Measurements from ENCODE around the gene CNOT3. TPM values are rescaled to one million over a fixed set of nuclear protein-coding genes. Genes with fewer than 3 reads are reported as not detected.

CNOT3 gene
- total RNA-seq, 1 donor from 2014 or later: 69.1 TPM

DNA sequence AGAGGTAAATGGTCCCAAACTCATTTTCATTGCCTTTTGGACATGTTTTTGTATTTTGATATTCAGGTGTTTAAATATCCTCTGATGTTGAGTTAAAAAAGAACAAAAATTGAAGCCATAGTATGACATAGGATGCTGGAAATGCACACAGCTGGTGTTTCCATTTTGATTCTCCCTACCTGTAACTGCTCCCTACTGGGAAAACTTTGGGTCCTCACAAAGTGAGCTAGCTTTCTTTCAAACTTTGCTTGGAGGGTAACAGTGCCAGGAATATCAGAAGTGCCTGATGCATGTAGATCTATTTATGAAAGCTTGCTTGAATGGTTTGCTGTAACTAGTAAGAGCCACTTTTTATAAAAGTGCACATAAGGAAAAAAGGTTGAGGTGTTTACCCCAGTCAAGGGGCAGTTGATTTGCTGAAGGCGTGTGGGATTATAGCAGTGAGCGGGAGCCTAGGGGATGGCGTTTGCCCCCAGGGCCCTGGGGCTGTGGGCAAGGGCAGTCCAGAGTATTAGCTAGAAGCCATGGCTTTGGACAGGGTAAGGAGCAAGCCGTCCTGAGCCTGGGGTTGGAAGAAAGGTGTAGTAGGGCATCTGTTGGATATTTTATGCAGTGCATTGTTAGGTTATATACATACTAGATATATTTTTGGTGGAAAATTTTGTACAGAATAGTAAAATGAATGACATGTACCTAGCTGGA, 67.4 kb downstream of the CNOT3 start:
- Histone ChIP-seq H3K4me3 (no peak overlapping the region), H3K9me3 (no peaks in the 10 kb centered on the region), H3K27ac (no peak overlapping the region), H3K4me1 (peaks cover 14 to 31% of the 10 kb centered on the region in 2 donors), H3K27me3 (no peaks in the 10 kb centered on the region), H3K36me3 (peaks cover 51 to 61% of the 10 kb centered on the region in 2 donors)
- no peak for DNase-seq (ENCODE audit: low spot score in 2 of 2)
- TF ChIP-seq, protein P1, sequence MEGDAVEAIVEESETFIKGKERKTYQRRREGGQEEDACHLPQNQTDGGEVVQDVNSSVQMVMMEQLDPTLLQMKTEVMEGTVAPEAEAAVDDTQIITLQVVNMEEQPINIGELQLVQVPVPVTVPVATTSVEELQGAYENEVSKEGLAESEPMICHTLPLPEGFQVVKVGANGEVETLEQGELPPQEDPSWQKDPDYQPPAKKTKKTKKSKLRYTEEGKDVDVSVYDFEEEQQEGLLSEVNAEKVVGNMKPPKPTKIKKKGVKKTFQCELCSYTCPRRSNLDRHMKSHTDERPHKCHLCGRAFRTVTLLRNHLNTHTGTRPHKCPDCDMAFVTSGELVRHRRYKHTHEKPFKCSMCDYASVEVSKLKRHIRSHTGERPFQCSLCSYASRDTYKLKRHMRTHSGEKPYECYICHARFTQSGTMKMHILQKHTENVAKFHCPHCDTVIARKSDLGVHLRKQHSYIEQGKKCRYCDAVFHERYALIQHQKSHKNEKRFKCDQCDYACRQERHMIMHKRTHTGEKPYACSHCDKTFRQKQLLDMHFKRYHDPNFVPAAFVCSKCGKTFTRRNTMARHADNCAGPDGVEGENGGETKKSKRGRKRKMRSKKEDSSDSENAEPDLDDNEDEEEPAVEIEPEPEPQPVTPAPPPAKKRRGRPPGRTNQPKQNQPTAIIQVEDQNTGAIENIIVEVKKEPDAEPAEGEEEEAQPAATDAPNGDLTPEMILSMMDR (IDR thresholded peaks at IDR 0.05): no peak
- intact Hi-C loops (cut with DNase I): loop anchor here (2.0 to 5.0 kb wide), 3 partner anchors 26 to 912 kb away; partner anchors contain the start of gene PPP1R12C

Other genes with a start within 250 kb of the CNOT3 start
- gene CACNG7, start 228.5 kb upstream of the CNOT3 start, total RNA-seq: not detected
- gene CACNG8, start 174.8 kb upstream of the CNOT3 start, total RNA-seq: 0.32 TPM
- gene CACNG6, start 146.1 kb upstream of the CNOT3 start, total RNA-seq: not detected
- not detected for gene VSTM1, start 73.9 kb upstream of the CNOT3 start, total RNA-seq
- not detected for gene TARM1, start 56.4 kb upstream of the CNOT3 start, total RNA-seq
- gene OSCAR, start 37.0 kb upstream of the CNOT3 start, total RNA-seq: 13.6 TPM
- gene NDUFA3, start 34.9 kb upstream of the CNOT3 start, total RNA-seq: 12.5 TPM
- gene TFPT, start 22.1 kb upstream of the CNOT3 start, total RNA-seq: 10.6 TPM
- gene PRPF31, start 22.0 kb upstream of the CNOT3 start, total RNA-seq: 84.1 TPM
- 2.7 TPM for gene LENG1, start 22.0 kb downstream of the CNOT3 start, total RNA-seq
- gene TMC4, start 35.4 kb downstream of the CNOT3 start, total RNA-seq: 7.1 TPM
- 56.1 TPM for gene MBOAT7, start 51.8 kb downstream of the CNOT3 start, total RNA-seq
- 54.9 TPM for gene TSEN34, start 53.5 kb downstream of the CNOT3 start, total RNA-seq
- gene RPS9, start 63.1 kb downstream of the CNOT3 start, total RNA-seq: 2,061 TPM
- gene LILRB3, start 85.2 kb downstream of the CNOT3 start, total RNA-seq: 38.2 TPM
- gene LILRA6, start 105.0 kb downstream of the CNOT3 start, total RNA-seq: 25.1 TPM
- gene LILRB5, start 119.5 kb downstream of the CNOT3 start, total RNA-seq: 38.2 TPM
- gene LILRB2, start 143.3 kb downstream of the CNOT3 start, total RNA-seq: 0.11 TPM
- gene LILRA5, start 175.4 kb downstream of the CNOT3 start, total RNA-seq: not detected
- gene LILRA4, start 201.4 kb downstream of the CNOT3 start, total RNA-seq: not detected
- 11.1 TPM for gene LAIR1, start 227.2 kb downstream of the CNOT3 start, total RNA-seq